MM.1S (cell line): ENCODE data around the gene DCAF17.
A peak's percentile ranks its signal among the peaks of the same experiment; 100 is the strongest.

Experiments
- DNase-seq: peaks from one replicate; pipeline ENCODE4 v3.0.0-alpha.2; 2015
- H2AFZ ChIP-seq: fragments of 300-600 bp; sonication (generic); 2 replicates; pipeline ENCODE4 v1.6.0; 2016; ENCODE audit warnings: antibody characterized with exemption, low read length
- H3F3A ChIP-seq: fragments of 300-600 bp; sonication (generic); 2 replicates; pipeline ENCODE4 v1.6.1; 2016; ENCODE audit warnings: mild to moderate bottlenecking, antibody characterized with exemption, low read length, moderate library complexity, mixed read lengths; ENCODE audit not compliant: insufficient read depth
- H3K27ac ChIP-seq: fragments of 300-600 bp; sonication (generic); 2 replicates; pipeline ENCODE4 v1.5.1; 2016; ENCODE audit warnings: mild to moderate bottlenecking, low read length
- H3K27me3 ChIP-seq: fragments of 300-600 bp; sonication (generic); replicated peaks from 2 replicates; pipeline ENCODE4 v1.6.0; 2016; ENCODE audit warnings: low read length; ENCODE audit not compliant: insufficient read depth
- H3K36me3 ChIP-seq: fragments of 300-600 bp; sonication (generic); replicated peaks from 2 replicates; pipeline ENCODE4 v1.6.1; 2016; ENCODE audit warnings: mild to moderate bottlenecking, low read length, mixed read lengths; ENCODE audit not compliant: insufficient read depth
- H3K4me1 ChIP-seq: fragments of 300-600 bp; sonication (generic); 2 replicates; pipeline ENCODE4 v1.6.1; 2016; ENCODE audit warnings: low read length, mixed read lengths
- H3K4me2 ChIP-seq: fragments of 300-600 bp; sonication (generic); 2 replicates; pipeline ENCODE4 v1.6.0; 2016; ENCODE audit warnings: low read depth, low read length
- H3K4me3 ChIP-seq: fragments of 300-600 bp; sonication (generic); 2 replicates; pipeline ENCODE4 v1.5.1; 2016; ENCODE audit warnings: low read length, mixed read lengths
- H3K79me2 ChIP-seq: fragments of 300-600 bp; sonication (generic); 2 replicates; pipeline ENCODE4 v1.6.1; 2016; ENCODE audit warnings: mixed run types, low read length, mixed read lengths
- H3K9ac ChIP-seq: fragments of 300-600 bp; sonication (generic); 2 replicates; pipeline ENCODE4 v1.6.1; 2016; ENCODE audit warnings: low read length, mixed read lengths
- H3K9me2 ChIP-seq: fragments of 300-600 bp; sonication (generic); replicated peaks from 2 replicates; pipeline ENCODE4 v1.6.1; 2016; ENCODE audit warnings: mild to moderate bottlenecking, low read length, mixed read lengths; ENCODE audit not compliant: insufficient read depth
- H3K9me3 ChIP-seq: fragments of 300-600 bp; sonication (generic); replicated peaks from 2 replicates; pipeline ENCODE4 v1.6.1; 2016; ENCODE audit warnings: mild to moderate bottlenecking, low read length, mixed read lengths; ENCODE audit not compliant: insufficient read depth
- H4K20me1 ChIP-seq: fragments of 300-600 bp; sonication (generic); 2 replicates; pipeline ENCODE4 v1.6.1; 2016; ENCODE audit warnings: mild to moderate bottlenecking, low read length, moderate library complexity, mixed read lengths; ENCODE audit not compliant: insufficient read depth
- EZH2 ChIP-seq: fragments of 300-600 bp; sonication (generic); optimal IDR thresholded peaks from 2 replicates; pipeline ENCODE3; 2017; ENCODE audit warnings: low read depth, mild to moderate bottlenecking, antibody characterized with exemption, low read length, mixed read lengths
- EZH2phosphoT487 ChIP-seq: fragments of 300-600 bp; sonication (generic); IDR thresholded peaks from 2 replicates; pipeline ENCODE4 v1.6.1; 2018; ENCODE audit warnings: antibody characterized with exemption, low read length
- TF ChIP-seq, protein P1 (sequence below): fragments of 300-600 bp; sonication (generic); IDR thresholded peaks from 2 replicates; pipeline ENCODE4 v1.5.1; 2016; ENCODE audit warnings: antibody characterized with exemption, low read length, mixed read lengths

DCAF17 gene

DNA sequence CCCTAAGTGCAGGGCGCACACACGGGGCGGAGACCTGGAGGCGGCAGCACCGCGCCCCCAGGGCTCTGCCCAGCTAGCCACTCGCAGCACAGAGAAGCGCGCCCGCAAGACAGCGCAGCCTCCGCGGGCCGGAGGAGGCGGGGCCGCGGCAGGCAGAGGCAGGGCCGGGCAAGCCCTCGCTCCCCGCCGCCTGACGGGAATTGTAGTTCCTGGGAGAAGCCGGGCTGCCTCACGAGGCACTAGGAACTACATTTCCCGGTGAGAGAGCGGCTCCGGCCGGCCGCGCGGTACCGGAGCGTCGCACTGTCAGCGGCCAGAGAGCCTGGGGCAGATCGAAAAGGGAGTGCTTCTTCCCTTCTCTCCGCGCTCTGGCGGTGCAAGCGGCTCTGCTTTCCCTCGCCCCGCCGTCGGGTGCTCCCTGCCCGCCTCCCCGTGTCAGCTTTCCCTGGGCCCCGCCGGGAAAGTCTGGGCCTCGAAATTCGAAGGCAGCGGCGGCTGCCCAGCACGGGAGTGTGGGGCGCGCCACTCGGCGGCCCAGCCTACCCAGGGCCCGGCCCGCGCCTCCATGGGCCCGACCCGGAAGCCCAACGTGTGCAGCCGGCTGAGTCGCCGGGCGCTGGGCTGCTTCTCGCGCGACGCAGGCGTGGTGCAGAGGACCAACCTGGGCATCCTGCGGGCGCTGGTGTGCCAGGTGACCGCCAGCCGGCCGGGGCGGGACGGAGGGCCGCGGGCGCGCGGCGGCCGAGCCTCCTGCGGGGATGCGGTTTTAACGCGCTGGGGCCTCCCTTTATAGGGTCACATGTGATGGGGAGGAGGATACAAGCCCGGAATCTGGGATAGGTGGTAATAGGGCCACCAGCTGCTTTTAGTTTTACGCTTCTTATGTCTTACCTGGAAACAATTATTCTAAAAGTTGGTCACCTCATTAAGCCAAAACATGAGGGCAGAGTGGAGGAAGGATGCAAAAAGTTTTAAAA lies at the start of gene DCAF17:
TSS of gene DCAF17 (plus strand) at position 214 of the 977 bp plus-strand sequence. CDS start at position 566, 352 bp downstream.
- TF ChIP-seq EZH2: no peak
- no peak for TF ChIP-seq EZH2phosphoT487
- TF ChIP-seq, protein P1, sequence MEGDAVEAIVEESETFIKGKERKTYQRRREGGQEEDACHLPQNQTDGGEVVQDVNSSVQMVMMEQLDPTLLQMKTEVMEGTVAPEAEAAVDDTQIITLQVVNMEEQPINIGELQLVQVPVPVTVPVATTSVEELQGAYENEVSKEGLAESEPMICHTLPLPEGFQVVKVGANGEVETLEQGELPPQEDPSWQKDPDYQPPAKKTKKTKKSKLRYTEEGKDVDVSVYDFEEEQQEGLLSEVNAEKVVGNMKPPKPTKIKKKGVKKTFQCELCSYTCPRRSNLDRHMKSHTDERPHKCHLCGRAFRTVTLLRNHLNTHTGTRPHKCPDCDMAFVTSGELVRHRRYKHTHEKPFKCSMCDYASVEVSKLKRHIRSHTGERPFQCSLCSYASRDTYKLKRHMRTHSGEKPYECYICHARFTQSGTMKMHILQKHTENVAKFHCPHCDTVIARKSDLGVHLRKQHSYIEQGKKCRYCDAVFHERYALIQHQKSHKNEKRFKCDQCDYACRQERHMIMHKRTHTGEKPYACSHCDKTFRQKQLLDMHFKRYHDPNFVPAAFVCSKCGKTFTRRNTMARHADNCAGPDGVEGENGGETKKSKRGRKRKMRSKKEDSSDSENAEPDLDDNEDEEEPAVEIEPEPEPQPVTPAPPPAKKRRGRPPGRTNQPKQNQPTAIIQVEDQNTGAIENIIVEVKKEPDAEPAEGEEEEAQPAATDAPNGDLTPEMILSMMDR: no peak
- Histone ChIP-seq H3K27me3 (no peaks in the 10 kb centered on the region), H3K4me1 (peaks cover 13% of the 10 kb centered on the region), H3K4me3 (peak within 1 kb of the TSS; percentile 80), H3K79me2 (peaks cover 30% of the 10 kb centered on the region), H2AFZ (peak within 1 kb of the TSS; percentile 87), H3K9me2 (no peaks in the 10 kb centered on the region), H3K4me2 (peak within 1 kb of the TSS; percentile 91), H3K36me3 (no peaks in the 10 kb centered on the region), H3K9ac (peak within 1 kb of the TSS; percentile 97), H3K27ac (peak within 1 kb of the TSS; percentile 99), H3K9me3 (no peaks in the 10 kb centered on the region), H3F3A (peaks cover 19% of the 10 kb centered on the region), H4K20me1 (no peaks in the 10 kb centered on the region)
- DNase-seq: peak; percentile 98

- H3K27ac ChIP-seq: no peak overlapping the region
Observed at GRCh38 chr2:171386627-171387026, 47.4 kb upstream of the DCAF17 start.

DNA sequence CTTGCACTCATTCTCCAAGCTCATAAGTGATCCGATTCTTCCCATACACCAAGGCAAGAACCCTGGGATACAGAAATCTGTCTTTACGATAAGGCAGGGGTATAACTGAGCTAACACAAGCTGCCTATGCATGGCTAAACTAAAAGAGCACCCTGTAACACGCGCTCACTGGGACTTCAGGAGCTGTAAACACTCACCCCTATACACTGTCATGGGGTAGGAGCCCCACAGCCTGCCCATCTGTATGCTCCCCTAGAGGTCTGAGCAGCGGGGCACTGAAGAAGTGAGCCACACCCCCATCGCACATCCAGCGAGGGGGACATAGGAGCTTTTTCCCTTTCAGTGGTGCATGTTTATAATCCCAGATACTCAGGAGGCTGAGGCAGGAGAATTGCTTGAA lies 47.0 kb upstream of the DCAF17 start:
- H4K20me1 ChIP-seq: no peaks in the 10 kb centered on the region
- no peak overlapping the region for H3K27ac ChIP-seq
- no peak overlapping the region for H3K4me2 ChIP-seq
- DNase-seq: no peak
- no peak overlapping the region for H2AFZ ChIP-seq
- H3K79me2 ChIP-seq: no peaks in the 10 kb centered on the region
- H3K9me3 ChIP-seq: no peaks in the 10 kb centered on the region
- no peaks in the 10 kb centered on the region for H3K36me3 ChIP-seq
- H3K4me1 ChIP-seq: no peaks in the 10 kb centered on the region
- H3F3A ChIP-seq: no peaks in the 10 kb centered on the region
- H3K4me3 ChIP-seq: no peak overlapping the region
- no peak overlapping the region for H3K9ac ChIP-seq
- H3K27me3 ChIP-seq: no peaks in the 10 kb centered on the region
- TF ChIP-seq EZH2: no peak
- TF ChIP-seq, protein P1: no peak
- no peak for TF ChIP-seq EZH2phosphoT487
- H3K9me2 ChIP-seq: no peaks in the 10 kb centered on the region

More at GRCh38 chr2:171386627-171387026, 47.4 kb upstream of the DCAF17 start:
- H3K36me3 ChIP-seq: no peaks in the 10 kb centered on the region
- no peak overlapping the region for H3K9ac ChIP-seq
- DNase-seq: no peak
- no peak overlapping the region for H3K4me3 ChIP-seq
- no peaks in the 10 kb centered on the region for H3K4me1 ChIP-seq
- H3K4me2 ChIP-seq: no peak overlapping the region
- no peaks in the 10 kb centered on the region for H3K27me3 ChIP-seq
- no peaks in the 10 kb centered on the region for H3K9me2 ChIP-seq
- TF ChIP-seq, protein P1: no peak
- H3F3A ChIP-seq: no peaks in the 10 kb centered on the region
- no peaks in the 10 kb centered on the region for H3K79me2 ChIP-seq
- no peaks in the 10 kb centered on the region for H4K20me1 ChIP-seq
- H3K9me3 ChIP-seq: no peaks in the 10 kb centered on the region
- H2AFZ ChIP-seq: no peak overlapping the region
